K562 (cell line): Measurements from ENCODE around the gene CLEC3B. TPM values are rescaled to one million over a fixed set of nuclear protein-coding genes. Genes with fewer than 3 reads are reported as not detected.

Source experiments
- CAMTA2 ChIP-seq: fragments of 250-450 bp; sonication (Bioruptor Pico); conservative IDR thresholded peaks from 2 replicates; pipeline ENCODE4 v1.5.1; 2022
- CTCF ChIP-seq, 3 experiments: IDR thresholded peaks in 2 of 3; conservative IDR thresholded peaks in 1 of 3; 2 replicates each; pipeline ENCODE4 v1.5.1; 2011 to 2012; ENCODE audit warnings: low read length in 3 of 3, mild to moderate bottlenecking in 3 of 3, control low read depth in 2 of 3, improper control_type of control experiment in 1 of 3, inconsistent platforms in 1 of 3, low read depth in 1 of 3, mixed read lengths in 1 of 3, moderate library complexity in 1 of 3; ENCODE audit not compliant: insufficient read depth in 2 of 3
- HMG20B ChIP-seq: fragments of 250-450 bp; sonication (Bioruptor Pico); IDR thresholded peaks from 2 replicates; pipeline ENCODE4 v1.5.0; 2021; ENCODE audit warnings: mild to moderate bottlenecking
- ID3 ChIP-seq, 2 experiments: fragments of 250-450 bp in 1 of 2; fragments of 450-650 bp in 1 of 2; sonication (Bioruptor Pico) in 1 of 2; IDR thresholded peaks; 2 replicates each; pipeline versions ENCODE4 v1.6.1 to v1.8.0; 2016 to 2021; ENCODE audit warnings: mild to moderate bottlenecking in 2 of 2, moderate library complexity in 2 of 2, missing compliant biosample characterization in 1 of 2, missing genetic modification characterization in 1 of 2
- MBD2 ChIP-seq: sonication (generic); IDR thresholded peaks from 2 replicates; pipeline ENCODE4 v1.6.1; 2016; ENCODE audit warnings: low read depth, borderline replicate concordance
- MIER1 ChIP-seq: fragments of 450-650 bp; IDR thresholded peaks from 2 replicates; pipeline ENCODE4 v1.6.1; 2016; ENCODE audit warnings: antibody characterized with exemption, mild to moderate bottlenecking, low read depth
- TCF3 ChIP-seq: sonication (generic); formaldehyde crosslinking; IDR thresholded peaks from 2 replicates; pipeline ENCODE4 v1.4.0; 2020; ENCODE audit warnings: mild to moderate bottlenecking, missing genetic modification reagents
- TEAD1 ChIP-seq, 2 experiments: fragments of 450-650 bp in 1 of 2; sonication (generic) in 1 of 2; formaldehyde crosslinking; IDR thresholded peaks; 2 replicates each; pipeline versions ENCODE4 v1.4.0 to v1.8.0; 2020 to 2022; ENCODE audit warnings: mild to moderate bottlenecking in 2 of 2, missing genetic modification reagents in 1 of 2
- TRIM24 ChIP-seq, 2 experiments: fragments of 450-650 bp; IDR thresholded peaks; 2 replicates each; pipeline ENCODE4 v1.6.1; 2016
- TRIM28 ChIP-seq: fragments of 450-650 bp; IDR thresholded peaks from 2 replicates; pipeline ENCODE4 v1.6.1; 2017
- U2AF2 ChIP-seq: fragments of 200-400 bp; formaldehyde crosslinking; optimal IDR thresholded peaks from 2 replicates; pipeline ENCODE3; 2017; ENCODE audit warnings: low read depth, mild to moderate bottlenecking, low read length
- ZBTB1 ChIP-seq: sonication (generic); formaldehyde crosslinking; IDR thresholded peaks from 2 replicates; pipeline ENCODE4 v1.8.1; 2023; ENCODE audit warnings: missing genetic modification reagents, low read depth, mild to moderate bottlenecking, borderline replicate concordance
- ZNF165 ChIP-seq: fragments of 250-450 bp; sonication (Bioruptor Pico); IDR thresholded peaks from 2 replicates; pipeline ENCODE4 v1.4.0; 2020; ENCODE audit warnings: borderline replicate concordance
- ZNF174 ChIP-seq: fragments of 250-450 bp; sonication (Bioruptor Pico); IDR thresholded peaks from 2 replicates; pipeline ENCODE4 v1.4.0; 2020; ENCODE audit warnings: mild to moderate bottlenecking
- ZNF512 ChIP-seq: IDR thresholded peaks from 2 replicates; pipeline ENCODE4 v1.6.1; 2016; ENCODE audit warnings: missing genetic modification characterization, missing compliant biosample characterization
- ZNF644 ChIP-seq: fragments of 200-800 bp; sonication (Bioruptor generic); IDR thresholded peaks from 2 replicates; pipeline ENCODE4 v1.6.1; 2016; ENCODE audit warnings: low read depth, missing genetic modification characterization, missing compliant biosample characterization
- polyA plus RNA-seq, 8 experiments: library from polyadenylated mRNA; depleted of rRNA in 4 of 8; stranded (reverse) in 5 of 8; unstranded in 3 of 8; fragments of >200 nt; fragmentation: Nextera tagmentation in 2 of 8; fragmentation: Illumina TruSeq in 1 of 8; extraction: Ambion mirVana in 2 of 8; extraction: Trizol in 1 of 8; gene quantifications; 2 replicates each; pipeline versions ENCODE4 v1.2.1 to v1.2.3, GENCODE V29; 2011 to 2014; ENCODE audit warnings: inconsistent platforms in 1 of 8, missing spikeins in 1 of 8
- total RNA-seq, 7 experiments: library from RNA; depleted of rRNA in 6 of 7; stranded (reverse); fragments of >200 nt in 6 of 7; fragmentation: Illumina TruSeq in 2 of 7; extraction: Trizol in 2 of 7; gene quantifications; 2 replicates each; pipeline versions ENCODE4 v1.2.1 to v1.2.3, GENCODE V29; 2011 to 2021; ENCODE audit warnings: low replicate concordance in 1 of 7
- TF ChIP-seq, protein P1 (sequence below), 2 experiments: IDR thresholded peaks in 1 of 2; conservative IDR thresholded peaks in 1 of 2; 2 replicates each; pipeline ENCODE4 v1.6.1; 2016; ENCODE audit warnings: low read depth in 2 of 2, mild to moderate bottlenecking in 1 of 2, missing compliant biosample characterization in 1 of 2, missing genetic modification characterization in 1 of 2, moderate library complexity in 1 of 2
- TF ChIP-seq, protein P2 (sequence below): fragments of 150-350 bp; conservative IDR thresholded peaks from 2 replicates; pipeline ENCODE4 v1.6.1; 2014; ENCODE audit warnings: low read length

Gene CLEC3B
- total and polyA plus RNA-seq, 9 of the 15 experiments (the other 6 are each of a cell fraction or from before 2014, with no cell fraction given), result not detected

- TF ChIP-seq MBD2 (no peak), ZNF644 (no peak), CTCF (IDR thresholded peaks at IDR 0.05 in 2 of 3, conservative IDR thresholded peaks at IDR 0.05 in 1 of 3; ENCODE audit: insufficient read depth in 2 of 3, low read depth in 1 of 3, low read length in 3 of 3) (no peak), ZNF512 (tag) (no peak), MIER1 (no peak), ZNF165 (no peak), CAMTA2 (CRISPR knock-in tag) (no peak), ZBTB1 (no peak), HMG20B (0 out of 2 replicates have a peak, but pooled peaks have one; percentile 74), TCF3 (CRISPR knock-in tag) (no peak), TRIM24 (IDR thresholded peaks at IDR 0.05) (no peak), U2AF2 (no peak), ID3 (CRISPR knock-in tag; IDR thresholded peaks at IDR 0.05) (no peak), ID3 (tag; IDR thresholded peaks at IDR 0.05) (peak; percentile 44; the same call in 1 of the 2 replicates), ZNF174 (CRISPR knock-in tag) (no peak), TRIM28 (no peak), TEAD1 (CRISPR knock-in tag; IDR thresholded peaks at IDR 0.05) (no peak)
- TF ChIP-seq, protein P1, sequence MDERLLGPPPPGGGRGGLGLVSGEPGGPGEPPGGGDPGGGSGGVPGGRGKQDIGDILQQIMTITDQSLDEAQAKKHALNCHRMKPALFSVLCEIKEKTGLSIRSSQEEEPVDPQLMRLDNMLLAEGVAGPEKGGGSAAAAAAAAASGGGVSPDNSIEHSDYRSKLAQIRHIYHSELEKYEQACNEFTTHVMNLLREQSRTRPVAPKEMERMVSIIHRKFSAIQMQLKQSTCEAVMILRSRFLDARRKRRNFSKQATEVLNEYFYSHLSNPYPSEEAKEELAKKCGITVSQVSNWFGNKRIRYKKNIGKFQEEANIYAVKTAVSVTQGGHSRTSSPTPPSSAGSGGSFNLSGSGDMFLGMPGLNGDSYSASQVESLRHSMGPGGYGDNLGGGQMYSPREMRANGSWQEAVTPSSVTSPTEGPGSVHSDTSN (CRISPR knock-in tag; IDR thresholded peaks at IDR 0.05; ENCODE audit: low read depth), result no peak
- TF ChIP-seq, protein P1 (tag; conservative IDR thresholded peaks at IDR 0.05; ENCODE audit: low read depth), result 0 out of 2 replicates have a peak, but pooled peaks have one; percentile 31
- TF ChIP-seq, protein P2, sequence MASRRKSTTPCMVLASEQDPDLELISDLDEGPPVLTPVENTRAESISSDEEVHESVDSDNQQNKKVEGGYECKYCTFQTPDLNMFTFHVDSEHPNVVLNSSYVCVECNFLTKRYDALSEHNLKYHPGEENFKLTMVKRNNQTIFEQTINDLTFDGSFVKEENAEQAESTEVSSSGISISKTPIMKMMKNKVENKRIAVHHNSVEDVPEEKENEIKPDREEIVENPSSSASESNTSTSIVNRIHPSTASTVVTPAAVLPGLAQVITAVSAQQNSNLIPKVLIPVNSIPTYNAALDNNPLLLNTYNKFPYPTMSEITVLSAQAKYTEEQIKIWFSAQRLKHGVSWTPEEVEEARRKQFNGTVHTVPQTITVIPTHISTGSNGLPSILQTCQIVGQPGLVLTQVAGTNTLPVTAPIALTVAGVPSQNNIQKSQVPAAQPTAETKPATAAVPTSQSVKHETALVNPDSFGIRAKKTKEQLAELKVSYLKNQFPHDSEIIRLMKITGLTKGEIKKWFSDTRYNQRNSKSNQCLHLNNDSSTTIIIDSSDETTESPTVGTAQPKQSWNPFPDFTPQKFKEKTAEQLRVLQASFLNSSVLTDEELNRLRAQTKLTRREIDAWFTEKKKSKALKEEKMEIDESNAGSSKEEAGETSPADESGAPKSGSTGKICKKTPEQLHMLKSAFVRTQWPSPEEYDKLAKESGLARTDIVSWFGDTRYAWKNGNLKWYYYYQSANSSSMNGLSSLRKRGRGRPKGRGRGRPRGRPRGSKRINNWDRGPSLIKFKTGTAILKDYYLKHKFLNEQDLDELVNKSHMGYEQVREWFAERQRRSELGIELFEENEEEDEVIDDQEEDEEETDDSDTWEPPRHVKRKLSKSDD, result no peak
Measured at GRCh38 chr3:45066109-45066801, 40.2 kb downstream of the CLEC3B start (continued).
